GM12878 (cell line): Measurements from ENCODE around the gene NGRN. TPM values are rescaled to one million over a fixed set of nuclear protein-coding genes. Genes with fewer than 3 reads are reported as not detected.

Source experiments
- ATAC-seq: fragments of 200-7000 bp; cut with Tn5 transposase; 3 replicates; pipeline ENCODE4 v1.9.1; 2020; ENCODE audit warnings: mild to moderate bottlenecking, moderate library complexity
- BruUV-seq: library from RNA; stranded (reverse); fragments of 400-500 nt; replicated peaks from 2 replicates; lab custom pipeline; 2021; lab: Mats Ljungman, UMichigan
- CTCF ChIA-PET: fragments of 300-600 bp; sonication (Branson Sonifier 250); formaldehyde crosslinking; extraction: SDS; loops from one replicate; lab custom pipeline; 2021; ENCODE audit warnings: inconsistent platforms; lab: Yijun Ruan, JAX
- POLR2A ChIA-PET: fragments of 350-600 bp; formaldehyde crosslinking; extraction: SDS; loops from one replicate; lab custom pipeline; 2021; ENCODE audit warnings: inconsistent platforms; lab: Charles Lee
- RAD21 ChIA-PET: fragments of 300-600 bp; sonication (Branson Sonifier 250); formaldehyde crosslinking; loops from one replicate; lab custom pipeline; 2023; ENCODE audit warnings: antibody characterized with exemption; ENCODE audit not compliant: unreplicated experiment; lab: Charles Lee
- SMC1A ChIA-PET: fragments of 300-600 bp; sonication (Branson Sonifier 250); formaldehyde crosslinking; loops from one replicate; lab custom pipeline; 2023; ENCODE audit not compliant: unreplicated experiment, uncharacterized antibody; lab: Charles Lee
- DNase-seq: peaks from one replicate; pipeline ENCODE4 v3.0.0-alpha.2; 2011; ENCODE audit warnings: low read depth, low spot score
- FAIRE-seq: peaks from 3 replicates; lab custom pipeline; 2011; peaks lifted over from hg19 to GRCh38; lab: Jason Lieb, UNC
- H2AFZ ChIP-seq: 2 replicates; pipeline ENCODE4 v1.6.0; 2011; ENCODE audit warnings: low read depth, low read length, control low read depth; ENCODE audit not compliant: control insufficient read depth
- H3K27ac ChIP-seq: 2 replicates; pipeline ENCODE4 v1.5.1; 2011; ENCODE audit warnings: control low read depth; ENCODE audit not compliant: control insufficient read depth, insufficient read depth
- H3K27me3 ChIP-seq, 2 experiments: replicated peaks in 1 of 2; 2 replicates each; pipeline versions ENCODE4 v1.6.0 to v1.6.1; 2011; ENCODE audit warnings: low read length in 1 of 2; ENCODE audit not compliant: control insufficient read depth in 2 of 2, insufficient read depth in 2 of 2
- H3K36me3 ChIP-seq, 2 experiments: 2 replicates each; pipeline ENCODE4 v1.5.1; 2011; ENCODE audit warnings: low read length in 1 of 2; ENCODE audit not compliant: control insufficient read depth in 2 of 2, insufficient read depth in 2 of 2
- H3K4me1 ChIP-seq: 2 replicates; pipeline ENCODE4 v1.6.1; 2011; ENCODE audit warnings: mild to moderate bottlenecking, low read length, moderate library complexity, mixed read lengths; ENCODE audit not compliant: control insufficient read depth, insufficient read depth
- H3K4me2 ChIP-seq: 2 replicates; pipeline ENCODE4 v1.6.0; 2011; ENCODE audit warnings: control low read depth; ENCODE audit not compliant: control insufficient read depth, insufficient read depth
- H3K4me3 ChIP-seq: fragments of 200-600 bp; sonication (generic); 2 replicates; pipeline ENCODE4 v1.5.1; 2016
- H3K79me2 ChIP-seq: 2 replicates; pipeline ENCODE4 v1.6.0; 2011; ENCODE audit warnings: low read length; ENCODE audit not compliant: control insufficient read depth, insufficient read depth
- H3K9ac ChIP-seq: 2 replicates; pipeline ENCODE4 v1.8.0; 2011; ENCODE audit warnings: low read length, control low read depth, mixed read lengths; ENCODE audit not compliant: control insufficient read depth, insufficient read depth
- H3K9me3 ChIP-seq: replicated peaks from 3 replicates; pipeline ENCODE4 v1.5.1; 2011; ENCODE audit warnings: mild to moderate bottlenecking, low read length; ENCODE audit not compliant: control insufficient read depth, insufficient read depth
- H4K20me1 ChIP-seq: 2 replicates; pipeline ENCODE4 v1.6.0; 2011; ENCODE audit not compliant: control insufficient read depth, insufficient read depth
- CBX5 ChIP-seq: sonication (generic); IDR thresholded peaks from 2 replicates; pipeline ENCODE4 v1.6.1; 2016; ENCODE audit warnings: low read depth, moderate library complexity, mild to moderate bottlenecking, inconsistent platforms
- IRF3 ChIP-seq: fragments of 450-650 bp; IDR thresholded peaks from 2 replicates; pipeline ENCODE4 v1.6.1; 2014; ENCODE audit warnings: mild to moderate bottlenecking
- MYC ChIP-seq: IDR thresholded peaks from 2 replicates; pipeline ENCODE4 v1.6.1; 2011; ENCODE audit warnings: mild to moderate bottlenecking, low read length, moderate library complexity, inconsistent platforms; ENCODE audit not compliant: insufficient read depth, insufficient replicate concordance, insufficient read length, severe bottlenecking
- PAX8 ChIP-seq: fragments of 450-650 bp; IDR thresholded peaks from 2 replicates; pipeline ENCODE4 v1.6.1; 2017; ENCODE audit warnings: mild to moderate bottlenecking, moderate library complexity
- POLR2A ChIP-seq: IDR thresholded peaks from 2 replicates; pipeline ENCODE4 v1.6.1; 2011; ENCODE audit warnings: low read depth, mild to moderate bottlenecking, low read length
- POLR2AphosphoS2 ChIP-seq: IDR thresholded peaks from 2 replicates; pipeline ENCODE4 v1.6.1; 2011; ENCODE audit warnings: low read depth, mild to moderate bottlenecking, low read length, improper control_type of control experiment, moderate library complexity
- SPI1 ChIP-seq: IDR thresholded peaks from 2 replicates; pipeline ENCODE4 v1.6.1; 2011; ENCODE audit warnings: low read depth, mild to moderate bottlenecking, low read length, moderate library complexity, borderline replicate concordance; ENCODE audit not compliant: insufficient read depth
- STAT3 ChIP-seq: IDR thresholded peaks from 2 replicates; pipeline ENCODE4 v1.6.1; 2011; ENCODE audit warnings: low read depth, low read length, improper control_type of control experiment
- YY1 ChIP-seq: IDR thresholded peaks from 2 replicates; pipeline ENCODE4 v1.6.1; 2011; ENCODE audit warnings: low read depth, mild to moderate bottlenecking, low read length
- ZBTB4 ChIP-seq: fragments of 450-650 bp; formaldehyde crosslinking; IDR thresholded peaks from 2 replicates; pipeline ENCODE4 v1.4.0; 2022; ENCODE audit warnings: mild to moderate bottlenecking, moderate library complexity
- WGBS: methylation state at CpG from one replicate; pipeline ENCODE4 v1.1.6; 2016; ENCODE audit warnings: low lambda C conversion rate; ENCODE audit not compliant: insufficient replicate concordance, insufficient coverage; ENCODE audit errors: missing lambda C conversion rate; 5-methylcytosine and 5-hydroxymethylcytosine counted together
- in situ Hi-C: fragments of 300-500 bp; cut with MboI; formaldehyde crosslinking; loops from 9 replicates; pipeline ENCODE4 v1.14.3; 2018; ENCODE audit warnings: mixed read lengths
- intact Hi-C: fragments of 100-400 bp; cut with micrococcal nuclease; formaldehyde crosslinking; loops from one replicate; pipeline ENCODE4 v1.14.2; 2022; ENCODE audit not compliant: unreplicated experiment
- polyA plus RNA-seq, 11 experiments: library from polyadenylated mRNA; depleted of rRNA in 4 of 11; unstranded in 6 of 11; stranded (reverse) in 5 of 11; fragments of >200 nt; fragmentation: Nextera tagmentation in 4 of 11; fragmentation: Illumina TruSeq in 1 of 11; extraction: Ambion mirVana in 4 of 11; extraction: Trizol in 1 of 11; gene quantifications; 1 replicate in 1 of 11; 2 replicates in 10 of 11; pipeline versions ENCODE4 v1.2.1 to v1.2.3, GENCODE V29; 2011 to 2016; ENCODE audit warnings: inconsistent platforms in 2 of 11, missing spikeins in 2 of 11, low read depth in 1 of 11
- total RNA-seq, 4 experiments: library from RNA; depleted of rRNA in 3 of 4; stranded (reverse); fragments of >200 nt in 3 of 4; fragmentation: Illumina TruSeq in 1 of 4; extraction: Trizol in 1 of 4; gene quantifications; 2 replicates each; pipeline versions ENCODE4 v1.2.1 to v1.2.3, GENCODE V29; 2013 to 2021

Gene NGRN
- total and polyA plus RNA-seq, 10 of the 15 experiments (the other 5 are each of a cell fraction or from before 2014, with no cell fraction given): 5.8 to 31.3 (median 23.2) TPM

- Histone ChIP-seq H3K79me2 (peaks cover 18% of the 10 kb centered on the region), H3K27ac (no peak overlapping the region), H3K27me3 (no peaks in the 10 kb centered on the region), H4K20me1 (no peaks in the 10 kb centered on the region), H3K36me3 (peaks cover 19 to 23% of the 10 kb centered on the region in 2 experiments; a peak in 3 of 4 replicates), H2AFZ (no peak overlapping the region), H3K4me3 (no peak overlapping the region), H3K9ac (no peak overlapping the region), H3K4me1 (peaks cover 24% of the 10 kb centered on the region), H3K4me2 (no peak overlapping the region), H3K9me3 (no peaks in the 10 kb centered on the region)
- ChIA-PET CTCF (interaction anchor here (1.1 to 1.2 kb wide), 2 partner anchors 36 to 80 kb away, joined by 4 to 5 read pairs; no protein-coding TSS in a partner anchor), POLR2A (interaction anchor here (0.5 kb wide), 1 partner anchor 139 kb away, joined by 6 read pairs; no protein-coding TSS in a partner anchor), SMC1A (no interaction called here), RAD21 (no interaction called here)
- TF ChIP-seq ZBTB4 (no peak), CBX5 (no peak), SPI1 (no peak), PAX8 (no peak), STAT3 (no peak), IRF3 (no peak), POLR2A (no peak), POLR2AphosphoS2 (no peak; the same call in 1 of the 2 replicates), YY1 (no peak), MYC (no peak)
- WGBS: 93% methylated on average over 38 of the region's 38 CpGs
- FAIRE-seq (no peak), ATAC-seq (no peak), DNase-seq (no peak)
- BruUV-seq: no TSS peak
- in situ Hi-C loops: no loop called here
- intact Hi-C loops: no loop called here
These were observed 37.4 kb upstream of the NGRN start for GRCh38 chr15:90227816-90228772.
